Subcutaneous abdominal adipose tissue (tissue), 5 donors: ENCODE data around the gene OPN3.

ENCODE experiments used
- H3K27ac ChIP-seq: one replicate; pipeline ENCODE4 v1.7.0; 2013; ENCODE audit warnings: low read depth, mild to moderate bottlenecking, inconsistent platforms, low read length, moderate library complexity
- H3K27me3 ChIP-seq, 5 donors: one replicate each; pipeline ENCODE4 v1.7.0; 2013; ENCODE audit warnings: low read length in 5 of 5, inconsistent platforms in 1 of 5; ENCODE audit not compliant: control insufficient read depth in 5 of 5, insufficient read depth in 4 of 5
- H3K36me3 ChIP-seq, 5 donors: one replicate each; pipeline ENCODE4 v1.7.0; 2013; ENCODE audit warnings: low read length in 5 of 5; ENCODE audit not compliant: control insufficient read depth in 5 of 5, insufficient read depth in 5 of 5
- H3K4me1 ChIP-seq, 5 donors: one replicate each; pipeline ENCODE4 v1.7.0; 2013; ENCODE audit warnings: low read length in 5 of 5, mild to moderate bottlenecking in 3 of 5, moderate library complexity in 1 of 5; ENCODE audit not compliant: control insufficient read depth in 5 of 5, insufficient read depth in 5 of 5
- H3K4me3 ChIP-seq, 5 donors: one replicate each; pipeline ENCODE4 v1.7.0; 2013; ENCODE audit warnings: low read length in 5 of 5, low read depth in 1 of 5
- H3K9ac ChIP-seq, 5 donors: one replicate each; pipeline ENCODE4 v1.7.0; 2013; ENCODE audit warnings: low read length in 5 of 5, mild to moderate bottlenecking in 4 of 5, moderate library complexity in 3 of 5
- H3K9me3 ChIP-seq, 5 donors: one replicate each; pipeline ENCODE4 v1.7.0; 2013; ENCODE audit warnings: low read length in 5 of 5; ENCODE audit not compliant: control insufficient read depth in 5 of 5
- donor health status: healthy.
- donor health status: healthy.
- donor health status: healthy.
- donor health status: healthy.
- donor health status: healthy.

Gene OPN3

DNA sequence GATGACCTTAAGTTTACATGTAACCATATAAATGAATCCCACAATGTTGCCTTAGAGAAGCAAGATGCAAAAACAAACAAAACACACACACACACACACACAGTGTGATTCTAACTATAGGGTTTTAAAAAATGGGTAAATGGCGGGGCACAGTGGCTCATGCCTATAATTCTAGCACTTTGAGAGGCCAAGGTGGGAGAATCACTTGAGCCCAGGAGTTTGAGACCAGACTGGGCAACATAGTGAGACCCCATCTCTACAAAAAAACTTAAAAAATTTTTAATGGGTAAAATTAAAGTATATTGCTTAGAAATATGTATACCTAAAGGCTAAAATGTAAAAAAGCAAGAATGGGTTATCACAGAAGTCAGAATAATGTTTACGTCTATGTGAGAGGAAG, 92.2 kb downstream of the OPN3 start:
- Histone ChIP-seq H3K4me1 (peaks cover 0 to 2% (median 0%) of the 10 kb centered on the region in 5 donors), H3K4me3 (no peak overlapping the region), H3K27me3 (peaks cover 0 to 3% (median 0%) of the 10 kb centered on the region in 5 donors), H3K27ac (no peak overlapping the region), H3K9me3 (no peaks in the 10 kb centered on the region), H3K36me3 (no peaks in the 10 kb centered on the region), H3K9ac (no peak overlapping the region)
